IPS-18c (cell line): ENCODE results near the gene ACTN4.
"Not testable (repeated sequence)": the region's sequence is repeated elsewhere in the genome, so short reads cannot be mapped to it uniquely, and the experiment has no call there.

Experiments
- H3K4me3 ChIP-seq: 2 replicates; pipeline ENCODE4 v1.7.0; 2013; ENCODE audit warnings: low read depth, mild to moderate bottlenecking, low read length, moderate library complexity; ENCODE audit not compliant: insufficient read depth
- H3K9me3 ChIP-seq: one replicate; pipeline ENCODE4 v1.6.1; 2013; ENCODE audit warnings: mild to moderate bottlenecking, low read length, moderate library complexity; ENCODE audit not compliant: control insufficient read depth, insufficient read depth

ACTN4 gene

DNA sequence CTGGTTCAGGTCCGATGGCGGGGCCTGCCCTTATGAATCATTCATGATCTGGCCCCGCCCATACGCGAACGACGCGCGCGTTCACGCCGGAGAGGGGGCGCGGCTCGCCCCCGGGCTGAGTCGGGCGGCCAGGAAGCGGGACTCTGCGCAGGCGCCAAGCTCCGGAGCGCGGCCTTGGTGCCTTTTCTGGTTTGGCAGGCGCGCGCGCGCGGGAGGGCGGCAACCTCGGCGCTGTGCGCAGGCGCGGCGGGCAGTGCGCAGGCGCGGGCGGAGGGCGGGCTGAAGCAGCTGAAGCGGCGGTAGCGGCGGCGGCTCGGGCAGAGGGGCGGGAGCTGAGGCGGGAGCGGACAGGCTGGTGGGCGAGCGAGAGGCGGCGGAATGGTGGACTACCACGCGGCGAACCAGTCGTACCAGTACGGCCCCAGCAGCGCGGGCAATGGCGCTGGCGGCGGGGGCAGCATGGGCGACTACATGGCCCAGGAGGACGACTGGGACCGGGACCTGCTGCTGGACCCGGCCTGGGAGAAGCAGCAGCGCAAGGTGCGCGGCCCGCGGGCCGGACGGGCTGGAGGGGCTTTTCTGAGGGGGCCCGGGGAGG is at the start of gene ACTN4:
TSS of gene ACTN4 (plus strand) at position 282 of the 598 bp plus-strand sequence. CDS start at position 379, 97 bp downstream.
- peak within 1 kb of the TSS; percentile 95 for H3K4me3 ChIP-seq
- H3K9me3 ChIP-seq, result no peaks in the 10 kb centered on the region

DNA sequence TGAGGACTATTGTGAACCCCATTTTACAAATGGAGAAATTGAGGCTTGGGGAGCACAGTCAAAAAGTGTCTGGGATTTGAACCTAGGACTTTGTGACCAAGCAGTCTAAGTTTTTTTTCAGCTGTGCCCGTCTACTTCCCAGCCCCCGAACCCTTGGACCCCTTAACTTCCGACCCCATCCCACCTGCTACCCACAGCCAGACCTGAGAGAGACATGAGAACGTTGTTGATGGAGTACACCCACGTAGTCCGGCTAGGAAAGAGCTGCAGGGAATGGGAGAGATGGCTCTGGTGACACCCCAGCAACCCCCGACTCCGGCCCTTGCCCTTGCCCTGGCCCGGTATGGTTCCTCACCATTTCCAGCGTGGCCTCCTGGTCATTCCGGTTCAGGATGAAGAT is 47.7 kb upstream of the ACTN4 start:
- Histone ChIP-seq H3K4me3 (no peak overlapping the region), H3K9me3 (no peaks in the 10 kb centered on the region)

DNA sequence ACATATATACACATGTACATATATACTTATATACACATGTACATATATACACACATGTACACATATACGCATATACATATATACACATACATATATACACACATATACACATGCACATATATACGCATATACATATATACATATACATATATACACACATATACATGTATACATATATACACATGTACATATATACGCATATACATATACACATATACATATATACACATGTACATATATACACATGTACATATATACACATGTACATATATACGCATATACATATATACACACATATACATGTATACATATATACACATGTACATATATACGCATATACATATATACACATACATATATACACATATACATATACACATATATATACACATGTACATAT is 44.6 kb upstream of the ACTN4 start:
- not testable (repeated sequence) for H3K4me3 ChIP-seq, H3K9me3 ChIP-seq

DNA sequence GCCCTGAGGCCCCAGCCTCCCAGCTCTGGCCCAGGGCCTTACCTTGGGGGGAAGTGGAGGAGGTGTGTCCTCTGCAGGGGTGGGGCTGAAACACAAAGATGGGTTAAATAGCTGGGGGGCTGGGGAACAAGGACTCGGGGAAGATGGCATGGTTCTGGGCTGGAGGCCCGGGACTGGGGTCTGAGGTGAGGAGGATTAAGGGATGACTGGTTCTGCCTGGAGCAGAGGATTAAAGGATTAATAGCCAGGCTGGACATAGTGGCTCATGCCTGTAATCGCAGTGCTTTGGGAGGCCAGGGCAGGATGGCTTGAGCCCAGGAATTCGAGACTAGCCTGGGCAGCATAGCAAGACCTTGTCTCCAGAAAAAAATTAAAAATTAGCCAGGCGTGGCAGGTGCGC is 41.3 kb upstream of the ACTN4 start:
- H3K4me3 ChIP-seq, result no peak overlapping the region
- no peaks in the 10 kb centered on the region for H3K9me3 ChIP-seq

DNA sequence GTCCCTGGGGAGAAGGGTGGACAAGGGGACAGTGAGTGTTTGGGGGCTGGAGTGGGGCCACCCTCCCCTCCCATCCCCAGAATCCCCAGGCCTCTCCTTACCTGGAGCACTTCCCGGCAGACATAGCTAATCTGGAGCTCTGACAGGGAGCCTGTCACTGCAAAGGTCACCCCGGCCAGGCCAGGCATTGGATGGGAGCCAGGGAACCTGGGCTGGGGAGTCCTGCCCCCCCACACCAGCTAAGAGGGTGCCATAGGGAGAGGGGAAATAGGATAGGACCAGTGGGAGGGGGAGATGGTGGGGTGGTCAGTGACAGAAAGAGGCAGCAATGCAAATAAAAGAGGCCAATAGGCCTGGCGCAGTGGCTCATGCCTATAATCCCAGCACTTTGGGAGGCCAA is 33.2 kb upstream of the ACTN4 start:
- H3K4me3 ChIP-seq, result no peak overlapping the region
- no peaks in the 10 kb centered on the region for H3K9me3 ChIP-seq

DNA sequence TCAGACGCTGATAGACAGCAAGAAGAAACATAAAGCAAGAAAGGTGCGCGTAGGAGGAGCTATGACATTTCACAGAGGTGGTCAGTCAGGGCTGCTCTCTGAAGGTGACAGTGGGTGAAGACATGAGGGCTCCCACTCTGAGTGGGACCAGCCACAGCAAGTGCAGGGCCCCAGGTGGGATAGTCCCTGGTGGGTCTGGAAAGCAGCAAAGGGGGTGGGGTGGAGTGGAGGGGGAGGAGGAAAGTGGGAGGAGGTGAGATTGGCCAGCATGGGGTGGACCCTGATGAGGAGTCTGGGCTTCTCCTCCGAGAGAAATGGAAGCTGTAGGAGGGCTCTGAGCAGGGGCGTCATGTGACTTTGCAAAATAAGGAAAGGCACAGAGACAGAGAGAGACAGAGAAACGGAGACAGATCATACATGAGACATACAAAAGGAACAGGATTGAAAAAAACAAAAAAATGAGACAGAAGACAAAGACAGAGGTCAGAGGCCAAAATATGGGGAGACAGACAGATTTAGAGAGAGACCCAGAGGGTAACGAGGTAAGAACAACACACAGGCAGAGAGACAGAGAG is 32.4 kb upstream of the ACTN4 start:
- Histone ChIP-seq H3K4me3 (no peak overlapping the region), H3K9me3 (peaks cover 1% of the 10 kb centered on the region)

DNA sequence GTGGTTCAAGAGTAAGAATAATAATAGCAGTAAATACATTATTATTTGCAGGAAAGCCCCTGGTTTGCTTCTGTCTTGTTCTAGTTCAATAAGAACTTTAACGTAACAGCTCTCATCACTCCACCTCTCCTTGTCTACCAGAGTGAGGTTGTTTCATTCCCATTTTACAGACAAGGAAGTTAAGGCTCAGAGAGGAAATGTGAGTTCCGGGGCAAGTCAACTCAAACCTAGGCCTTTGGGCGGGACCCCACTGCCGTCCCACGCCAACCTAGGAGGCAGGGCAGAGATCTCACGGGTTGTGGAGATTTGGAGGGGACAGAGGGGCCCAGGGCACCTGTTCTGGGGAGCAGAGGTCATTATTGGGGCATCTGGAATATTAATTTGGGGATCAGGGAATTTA is 31.2 kb upstream of the ACTN4 start:
- H3K9me3 ChIP-seq, result peaks cover 2% of the 10 kb centered on the region
- no peak overlapping the region for H3K4me3 ChIP-seq

DNA sequence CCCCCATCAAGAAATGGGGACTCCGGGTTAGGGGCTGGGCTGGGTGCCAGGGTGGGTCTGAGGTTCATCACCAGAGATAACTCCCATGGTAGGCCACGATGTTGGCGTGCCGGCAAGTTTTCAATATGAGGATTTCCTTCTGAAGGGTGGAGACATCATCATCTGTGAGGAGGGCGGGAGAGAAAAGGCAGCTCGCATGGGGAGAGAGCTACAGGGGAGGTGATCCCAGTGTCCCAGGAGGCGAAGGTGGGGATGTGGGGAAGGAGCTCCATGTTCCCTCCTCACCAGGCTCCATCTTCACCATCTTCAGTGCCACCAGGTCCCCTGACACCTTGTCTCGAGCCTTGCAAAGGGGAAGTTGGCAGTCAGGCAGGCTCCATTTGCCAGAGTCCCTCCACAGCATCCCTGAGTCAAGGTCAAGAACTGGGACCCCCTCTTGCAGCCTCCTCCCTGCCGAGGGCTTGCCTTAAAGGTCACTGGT is 30.1 kb upstream of the ACTN4 start:
- Histone ChIP-seq H3K4me3 (no peak overlapping the region), H3K9me3 (peaks cover 2% of the 10 kb centered on the region)

DNA sequence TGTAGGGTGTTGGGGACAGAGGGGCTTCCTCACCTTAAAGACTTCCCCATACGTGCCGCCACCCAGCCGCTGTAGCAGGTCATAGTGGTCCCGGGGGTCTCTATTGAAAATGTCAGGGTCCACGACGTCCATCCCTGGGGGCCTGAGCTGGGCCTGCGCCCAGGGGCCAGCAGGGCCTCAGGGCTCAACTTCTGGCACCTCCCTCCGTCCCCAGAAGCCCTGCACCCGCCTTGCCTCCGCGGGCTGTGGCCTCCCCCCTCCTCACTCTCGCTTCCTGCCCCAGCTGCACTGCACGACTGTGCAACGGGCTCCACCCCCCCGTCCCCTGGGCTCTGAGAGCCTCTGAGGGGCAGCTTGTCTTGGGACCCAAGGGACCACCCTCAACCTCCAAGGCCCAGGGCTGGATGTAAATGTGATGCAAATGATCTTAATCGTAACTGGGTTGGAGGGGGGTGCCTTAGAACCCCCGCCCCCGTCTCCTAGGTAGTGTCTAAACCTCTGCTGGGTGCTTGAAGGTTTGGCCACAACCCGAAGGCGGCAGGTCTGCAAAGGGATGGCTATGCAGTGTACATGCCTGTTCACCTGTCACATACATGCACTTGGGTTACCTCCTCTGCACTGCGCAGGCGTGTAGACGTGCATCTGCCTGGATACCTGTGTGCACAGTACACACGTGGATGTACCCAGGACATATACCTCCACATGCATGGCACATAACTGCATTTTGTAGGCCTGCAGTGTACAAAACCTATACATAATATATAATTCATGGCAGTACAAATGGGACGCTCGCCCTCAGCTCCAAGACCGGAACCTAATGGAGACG is 29.5 kb upstream of the ACTN4 start, which contains the start of gene MAP4K1:
TSS of gene MAP4K1 (minus strand) at position 190 of the 826 bp plus-strand sequence. CDS start at position 132, 58 bp downstream.
- Histone ChIP-seq H3K4me3 (peak within 1 kb of the TSS; percentile 50), H3K9me3 (peaks cover 2% of the 10 kb centered on the region)

DNA sequence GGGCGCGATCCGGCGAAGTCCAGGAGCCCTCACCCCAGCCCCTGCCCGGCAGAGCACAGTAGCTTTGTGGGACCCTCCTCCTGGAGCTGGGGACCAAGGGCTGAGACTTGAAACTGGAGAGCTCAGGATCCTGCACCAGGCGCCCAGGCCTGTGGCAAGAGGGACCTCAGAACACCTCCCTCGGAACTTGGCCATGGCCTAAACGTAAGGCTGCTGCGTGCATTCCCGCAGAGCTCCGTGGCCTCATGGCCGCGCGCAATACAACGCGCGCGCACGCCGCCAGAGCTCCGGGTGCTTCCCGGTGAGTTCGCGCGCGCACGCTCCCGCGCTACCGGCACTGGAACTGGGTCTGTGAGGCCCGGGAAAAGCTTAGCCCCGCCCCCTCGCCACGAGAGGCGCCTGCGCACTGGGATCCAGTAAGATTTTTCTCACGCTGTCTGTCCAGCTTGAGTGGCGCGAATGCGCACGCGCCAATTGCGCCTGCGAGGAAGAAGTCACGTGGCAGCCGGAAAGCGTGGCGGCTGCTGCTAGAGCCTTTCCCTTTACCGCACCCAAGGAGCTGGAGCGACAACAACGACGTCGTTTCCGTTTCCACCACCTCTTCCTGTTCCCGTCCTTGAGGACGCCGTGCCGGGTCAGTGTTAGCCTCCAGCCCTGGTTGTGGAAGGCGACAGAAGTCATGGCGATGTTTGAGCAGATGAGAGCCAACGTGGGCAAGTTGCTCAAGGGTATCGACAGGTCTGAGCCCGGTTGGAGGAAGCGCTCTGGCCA is 28.7 kb upstream of the ACTN4 start, which contains the start of gene EIF3K:
TSS of gene EIF3K (plus strand) at position 599 of the 771 bp plus-strand sequence. CDS start at position 680, 81 bp downstream.
- peak within 1 kb of the TSS; percentile 79 for H3K4me3 ChIP-seq

DNA sequence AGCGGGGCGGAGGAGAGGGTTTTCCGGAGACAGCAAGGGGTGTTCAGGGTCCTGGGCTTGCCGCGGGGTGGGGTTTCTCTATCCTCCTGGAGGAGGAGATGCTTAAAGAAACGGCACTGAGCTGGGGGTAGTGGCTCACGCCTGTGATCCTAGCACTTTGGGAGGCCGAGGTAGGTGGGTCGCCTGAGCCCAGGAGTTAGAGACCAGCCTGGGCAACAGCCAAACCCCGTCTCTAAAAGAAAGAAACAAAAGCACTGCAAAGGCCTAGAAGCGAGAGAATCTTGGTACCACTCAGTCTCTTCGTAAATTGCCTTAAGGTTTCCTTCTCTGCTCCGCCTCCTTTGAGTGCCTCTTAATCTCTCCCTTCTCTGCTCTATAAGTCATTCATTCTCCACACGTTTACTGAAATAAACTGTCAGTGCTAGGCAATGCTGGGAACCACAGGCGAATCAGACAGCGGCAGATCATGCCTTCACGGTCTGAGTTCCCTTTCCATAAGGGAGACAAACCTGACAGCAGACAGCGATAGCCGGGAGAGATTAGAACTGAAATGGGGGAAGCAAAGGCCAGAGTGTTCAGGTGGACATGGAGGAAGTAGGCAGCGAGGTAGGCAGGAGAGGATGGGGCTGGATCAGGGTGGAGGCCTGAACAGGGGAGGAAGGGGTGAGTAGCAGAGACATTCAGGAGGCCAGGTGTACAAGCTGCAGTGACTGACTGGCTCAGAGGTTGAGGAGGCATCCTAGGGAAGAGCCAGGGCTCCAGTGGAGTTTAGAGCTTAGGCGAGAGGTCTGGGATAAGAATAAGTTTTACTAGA is 27.9 kb upstream of the ACTN4 start:
- Histone ChIP-seq H3K9me3 (peaks cover 2% of the 10 kb centered on the region), H3K4me3 (peak overlapping the region; percentile 79)

More for the DNA sequence above, 28.7 kb upstream of the ACTN4 start, which contains the start of gene EIF3K:
- peaks cover 2% of the 10 kb centered on the region for H3K9me3 ChIP-seq

DNA sequence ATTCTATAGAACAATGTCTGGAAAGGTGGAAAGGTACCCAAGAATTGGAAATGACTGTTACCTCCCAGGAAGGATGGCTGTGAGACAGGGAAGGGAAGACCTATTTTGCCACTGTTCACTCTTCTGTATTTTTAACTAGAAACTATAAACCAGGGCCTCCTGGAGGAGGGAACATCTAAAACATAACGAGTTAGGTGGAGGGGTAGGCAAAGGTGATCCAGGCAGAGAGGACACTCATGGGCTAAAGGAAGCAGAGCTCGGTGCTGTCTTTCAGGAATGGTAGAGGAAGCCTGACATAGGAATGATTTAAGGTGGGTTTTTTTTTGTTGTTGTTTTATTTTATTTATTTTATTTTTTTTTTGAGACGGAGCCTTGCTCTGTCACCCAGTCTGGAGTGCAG is 22.6 kb upstream of the ACTN4 start:
- Histone ChIP-seq H3K9me3 (peaks cover 2% of the 10 kb centered on the region), H3K4me3 (no peak overlapping the region)

DNA sequence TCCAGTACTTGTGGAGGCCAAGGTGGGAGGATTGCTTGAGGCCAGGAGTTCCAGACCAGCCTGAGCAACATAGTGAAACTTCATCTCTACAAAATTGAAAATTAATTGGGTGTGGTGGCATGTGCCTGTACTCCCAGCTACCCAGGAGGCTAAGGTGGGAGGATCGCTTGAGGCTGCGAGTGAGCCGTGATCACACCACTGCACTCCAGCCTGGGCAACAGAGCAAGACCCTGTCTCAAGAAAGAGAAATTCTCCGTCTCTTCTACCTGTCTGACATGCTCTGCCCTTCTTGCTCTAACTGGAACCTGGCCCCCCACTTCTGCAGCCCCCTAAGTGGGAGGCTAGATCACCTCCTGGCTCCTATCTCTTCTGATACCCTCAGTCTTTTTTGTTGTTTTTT is 21.0 kb upstream of the ACTN4 start:
- Histone ChIP-seq H3K4me3 (no peak overlapping the region), H3K9me3 (peaks cover 2% of the 10 kb centered on the region)

DNA sequence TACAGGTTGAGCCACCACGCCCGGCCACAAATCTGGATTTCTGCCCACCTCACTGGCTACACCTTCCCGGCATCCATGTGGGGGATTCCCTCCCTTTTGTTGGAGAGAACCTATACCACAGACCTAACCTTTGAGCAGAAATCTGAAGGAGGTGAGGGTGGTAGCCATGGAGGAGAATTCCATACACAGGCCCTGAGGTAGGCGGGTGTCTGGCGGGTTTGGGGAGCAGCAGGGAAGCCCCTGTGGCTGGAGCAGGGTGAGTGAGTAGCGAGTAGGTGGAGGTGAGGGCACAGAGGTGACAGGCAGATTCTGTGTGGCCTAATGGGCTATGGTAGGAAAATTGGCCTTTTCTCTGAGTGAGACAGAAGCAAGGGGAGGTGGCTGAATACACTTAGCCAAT is 17.9 kb upstream of the ACTN4 start:
- H3K4me3 ChIP-seq, result no peak overlapping the region
- H3K9me3 ChIP-seq, result peaks cover 2% of the 10 kb centered on the region

DNA sequence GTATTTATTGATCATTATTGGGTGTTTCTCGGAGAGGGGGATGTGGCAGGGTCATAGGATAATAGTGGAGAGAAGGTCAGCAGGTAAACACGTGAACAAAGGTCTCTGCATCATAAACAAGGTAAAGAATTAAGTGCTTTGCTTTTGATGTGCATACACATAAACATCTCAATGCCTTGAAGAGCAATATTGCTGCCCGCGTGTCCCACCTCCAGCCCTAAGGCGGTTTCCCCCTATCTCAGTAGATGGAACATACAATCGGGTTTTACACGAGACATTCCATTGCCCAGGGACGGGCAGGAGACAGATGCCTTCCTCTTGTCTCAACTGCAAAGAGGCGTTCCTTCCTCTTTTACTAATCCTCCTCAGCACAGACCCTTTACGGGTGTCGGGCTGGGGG is 16.1 kb upstream of the ACTN4 start:
- not testable (repeated sequence) for H3K9me3 ChIP-seq, H3K4me3 ChIP-seq

DNA sequence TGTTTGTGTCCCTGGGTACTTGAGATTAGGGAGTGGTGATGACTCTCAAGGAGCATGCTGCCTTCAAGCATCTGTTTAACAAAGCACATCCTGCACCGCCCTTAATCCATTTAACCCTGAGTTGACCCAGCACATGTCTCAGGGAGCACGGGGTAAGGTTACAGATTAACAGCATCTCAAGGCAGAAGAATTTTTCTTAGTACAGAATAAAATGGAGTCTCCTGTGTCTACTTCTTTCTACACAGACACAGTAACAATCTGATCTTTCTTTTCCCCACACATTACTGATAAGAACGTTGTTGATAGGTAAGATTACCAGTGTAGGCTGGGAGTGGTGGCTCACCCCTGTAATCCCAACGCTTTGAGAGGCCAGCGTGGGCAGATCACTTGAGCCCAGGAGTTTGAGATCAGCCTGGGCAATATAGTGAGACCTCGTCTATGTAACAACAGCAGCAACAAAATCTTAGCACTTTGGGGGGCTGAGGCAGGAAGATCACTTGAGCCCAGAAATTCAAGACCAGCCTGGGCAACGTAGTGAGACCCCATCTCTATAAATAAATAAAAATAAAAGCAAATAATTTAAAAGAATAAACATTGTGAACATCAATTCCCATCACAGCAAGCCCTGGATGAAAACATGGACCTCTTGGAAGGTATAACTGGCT is 15.5 kb upstream of the ACTN4 start:
- not testable (repeated sequence) for H3K4me3 ChIP-seq, H3K9me3 ChIP-seq
